Measurements from ENCODE around the gene SLC28A3.

The SLC28A3 gene

GRCh38 chr9:84339962-84340361 is 596 bp downstream of the SLC28A3 start:
- Histone ChIP-seq H3K36me3 (ENCODE audit: control insufficient read depth, insufficient read depth, low read length) (no peaks in the 10 kb centered on the region), H3K4me3 (ENCODE audit: low read depth, low read length) (no peak overlapping the region), H3K27me3 (ENCODE audit: control insufficient read depth, insufficient read depth, low read length) (no peaks in the 10 kb centered on the region), H3K9ac (ENCODE audit: low read length) (no peak overlapping the region), H3K27ac (ENCODE audit: low read depth, low read length) (no peak overlapping the region), H3K4me1 (ENCODE audit: control insufficient read depth, insufficient read depth, low read length) (peaks cover 13% of the 10 kb centered on the region), H3K9me3 (ENCODE audit: control insufficient read depth, insufficient read depth, low read depth, low read length) (no peaks in the 10 kb centered on the region)

- Histone ChIP-seq H3K27ac (ENCODE audit: low read depth, low read length) (no peak overlapping the region), H3K27me3 (ENCODE audit: control insufficient read depth, insufficient read depth, low read length) (no peaks in the 10 kb centered on the region), H3K9me3 (ENCODE audit: control insufficient read depth, insufficient read depth, low read depth, low read length) (no peaks in the 10 kb centered on the region), H3K36me3 (ENCODE audit: control insufficient read depth, insufficient read depth, low read length) (no peaks in the 10 kb centered on the region), H3K9ac (ENCODE audit: low read length) (no peak overlapping the region), H3K4me1 (ENCODE audit: control insufficient read depth, insufficient read depth, low read length) (peaks cover 13% of the 10 kb centered on the region), H3K4me3 (ENCODE audit: low read depth, low read length) (no peak overlapping the region)
Observed at GRCh38 chr9:84339503-84339902, 1.1 kb downstream of the SLC28A3 start.

GRCh38 chr9:84338792-84339191 is 1.8 kb downstream of the SLC28A3 start:
- Histone ChIP-seq H3K27me3 (ENCODE audit: control insufficient read depth, insufficient read depth, low read length) (no peaks in the 10 kb centered on the region), H3K9me3 (ENCODE audit: control insufficient read depth, insufficient read depth, low read depth, low read length) (no peaks in the 10 kb centered on the region), H3K4me1 (ENCODE audit: control insufficient read depth, insufficient read depth, low read length) (peaks cover 13% of the 10 kb centered on the region), H3K36me3 (ENCODE audit: control insufficient read depth, insufficient read depth, low read length) (no peaks in the 10 kb centered on the region), H3K27ac (ENCODE audit: low read depth, low read length) (no peak overlapping the region), H3K9ac (ENCODE audit: low read length) (no peak overlapping the region), H3K4me3 (ENCODE audit: low read depth, low read length) (no peak overlapping the region)

GRCh38 chr9:84337252-84337651 is 3.3 kb downstream of the SLC28A3 start:
- Histone ChIP-seq H3K27ac (ENCODE audit: low read depth, low read length) (no peak overlapping the region), H3K4me1 (ENCODE audit: control insufficient read depth, insufficient read depth, low read length) (peaks cover 13% of the 10 kb centered on the region)

GRCh38 chr9:84331119-84331809 is 9.3 kb downstream of the SLC28A3 start:
- Histone ChIP-seq H3K27me3 (ENCODE audit: control insufficient read depth, insufficient read depth, low read length) (no peaks in the 10 kb centered on the region), H3K4me1 (ENCODE audit: control insufficient read depth, insufficient read depth, low read length) (no peaks in the 10 kb centered on the region), H3K27ac (ENCODE audit: low read depth, low read length) (no peak overlapping the region), H3K4me3 (ENCODE audit: low read depth, low read length) (no peak overlapping the region), H3K36me3 (ENCODE audit: control insufficient read depth, insufficient read depth, low read length) (no peaks in the 10 kb centered on the region), H3K9me3 (ENCODE audit: control insufficient read depth, insufficient read depth, low read depth, low read length) (peaks cover 3% of the 10 kb centered on the region), H3K9ac (ENCODE audit: low read length) (no peak overlapping the region)

More at GRCh38 chr9:84337252-84337651, 3.3 kb downstream of the SLC28A3 start:
- H3K36me3 ChIP-seq (ENCODE audit: control insufficient read depth, insufficient read depth, low read length) = no peaks in the 10 kb centered on the region
- no peaks in the 10 kb centered on the region for H3K9me3 ChIP-seq (ENCODE audit: control insufficient read depth, insufficient read depth, low read depth, low read length)
- H3K9ac ChIP-seq (ENCODE audit: low read length) = no peak overlapping the region
- no peaks in the 10 kb centered on the region for H3K27me3 ChIP-seq (ENCODE audit: control insufficient read depth, insufficient read depth, low read length)
- no peak overlapping the region for H3K4me3 ChIP-seq (ENCODE audit: low read depth, low read length)

DNA sequence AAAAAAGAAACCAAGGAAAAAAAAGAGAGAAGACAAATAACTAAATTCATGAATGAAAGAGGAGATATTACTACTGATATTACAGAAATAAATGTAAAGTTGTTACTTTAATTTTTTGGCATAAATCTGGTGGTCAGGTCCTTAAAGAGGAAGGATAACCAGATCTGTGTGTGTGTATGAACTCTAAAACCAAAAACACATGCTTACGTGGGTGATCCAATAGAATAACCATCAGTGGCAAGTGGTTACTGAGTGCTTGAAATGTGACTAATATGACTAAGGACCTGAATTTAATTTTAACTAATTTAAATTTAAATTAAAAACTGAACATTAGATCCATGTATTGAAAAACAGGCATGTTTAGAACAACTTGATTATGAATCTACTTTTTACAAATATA is 10.3 kb downstream of the SLC28A3 start:
- Histone ChIP-seq H3K9me3 (ENCODE audit: control insufficient read depth, insufficient read depth, low read depth, low read length) (peaks cover 3% of the 10 kb centered on the region), H3K27me3 (ENCODE audit: control insufficient read depth, insufficient read depth, low read length) (no peaks in the 10 kb centered on the region), H3K9ac (ENCODE audit: low read length) (no peak overlapping the region), H3K4me3 (ENCODE audit: low read depth, low read length) (no peak overlapping the region), H3K27ac (ENCODE audit: low read depth, low read length) (no peak overlapping the region), H3K4me1 (ENCODE audit: control insufficient read depth, insufficient read depth, low read length) (no peaks in the 10 kb centered on the region), H3K36me3 (ENCODE audit: control insufficient read depth, insufficient read depth, low read length) (no peaks in the 10 kb centered on the region)

DNA sequence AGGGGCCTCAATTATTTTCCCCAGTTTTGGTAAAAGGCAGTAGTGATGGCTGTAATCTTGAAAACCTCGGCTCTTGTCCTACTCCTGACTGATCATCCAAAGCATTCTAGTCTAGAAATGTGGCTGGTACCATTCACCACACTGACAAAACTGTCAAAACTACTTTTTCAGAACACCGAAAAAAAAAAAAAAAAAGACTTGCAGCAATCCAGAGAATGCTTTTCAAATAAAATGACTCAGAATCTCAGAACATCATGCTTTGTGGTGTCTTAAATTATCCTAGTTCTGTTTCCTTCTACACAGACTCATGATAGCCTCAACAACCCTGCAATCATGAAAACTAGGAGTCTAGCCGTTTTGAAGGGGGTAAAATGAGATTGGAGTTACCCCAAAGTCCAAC is 13.4 kb downstream of the SLC28A3 start:
- H3K9ac ChIP-seq (ENCODE audit: low read length) = no peak overlapping the region
- H3K27me3 ChIP-seq (ENCODE audit: control insufficient read depth, insufficient read depth, low read length) = no peaks in the 10 kb centered on the region
- no peaks in the 10 kb centered on the region for H3K36me3 ChIP-seq (ENCODE audit: control insufficient read depth, insufficient read depth, low read length)
- no peak overlapping the region for H3K27ac ChIP-seq (ENCODE audit: low read depth, low read length)
- H3K4me3 ChIP-seq (ENCODE audit: low read depth, low read length) = no peak overlapping the region
- no peaks in the 10 kb centered on the region for H3K4me1 ChIP-seq (ENCODE audit: control insufficient read depth, insufficient read depth, low read length)
- H3K9me3 ChIP-seq (ENCODE audit: control insufficient read depth, insufficient read depth, low read depth, low read length) = peaks cover 3% of the 10 kb centered on the region

DNA sequence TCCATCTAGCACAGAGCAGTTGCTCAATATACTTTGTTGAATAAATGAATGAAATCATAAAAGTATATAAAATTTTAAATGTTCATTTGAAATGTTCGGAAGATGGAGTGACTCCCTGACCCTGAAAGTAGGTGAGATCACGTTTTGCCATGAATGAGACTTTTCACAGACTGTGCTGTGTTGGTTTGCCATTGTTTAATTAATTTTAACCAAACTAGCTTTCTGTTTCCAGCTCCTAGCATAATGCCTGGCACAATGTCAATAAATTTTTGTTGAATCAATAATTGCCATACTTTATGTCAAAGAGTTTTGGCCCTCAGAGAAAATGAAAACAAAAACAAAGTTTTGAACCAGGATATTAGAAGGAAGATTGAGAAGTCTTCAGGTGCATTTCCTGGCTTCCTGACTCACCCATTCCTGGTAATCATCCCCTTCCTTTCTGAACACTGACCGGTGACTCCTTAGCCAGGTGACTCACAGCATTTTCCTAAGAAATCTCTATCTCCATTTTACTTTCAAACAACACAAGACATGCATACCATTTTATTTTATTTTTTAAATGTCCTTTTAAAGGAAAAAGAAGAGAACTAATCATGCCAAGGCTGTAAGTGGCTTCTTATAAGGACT is 15.1 kb downstream of the SLC28A3 start:
- H3K27ac ChIP-seq (ENCODE audit: low read depth, low read length) = no peak overlapping the region
- H3K4me1 ChIP-seq (ENCODE audit: control insufficient read depth, insufficient read depth, low read length) = no peaks in the 10 kb centered on the region
- H3K9ac ChIP-seq (ENCODE audit: low read length) = no peak overlapping the region
- no peaks in the 10 kb centered on the region for H3K27me3 ChIP-seq (ENCODE audit: control insufficient read depth, insufficient read depth, low read length)
- peaks cover 3% of the 10 kb centered on the region for H3K9me3 ChIP-seq (ENCODE audit: control insufficient read depth, insufficient read depth, low read depth, low read length)
- H3K36me3 ChIP-seq (ENCODE audit: control insufficient read depth, insufficient read depth, low read length) = no peaks in the 10 kb centered on the region
- no peak overlapping the region for H3K4me3 ChIP-seq (ENCODE audit: low read depth, low read length)

- Histone ChIP-seq H3K36me3 (ENCODE audit: control insufficient read depth, insufficient read depth, low read length) (no peaks in the 10 kb centered on the region), H3K27ac (ENCODE audit: low read depth, low read length) (no peak overlapping the region), H3K27me3 (ENCODE audit: control insufficient read depth, insufficient read depth, low read length) (no peaks in the 10 kb centered on the region), H3K9ac (ENCODE audit: low read length) (no peak overlapping the region), H3K4me1 (ENCODE audit: control insufficient read depth, insufficient read depth, low read length) (no peaks in the 10 kb centered on the region), H3K4me3 (ENCODE audit: low read depth, low read length) (no peak overlapping the region), H3K9me3 (ENCODE audit: control insufficient read depth, insufficient read depth, low read depth, low read length) (peaks cover 3% of the 10 kb centered on the region)
Observed at GRCh38 chr9:84324811-84325210, 15.7 kb downstream of the SLC28A3 start.

GRCh38 chr9:84323858-84324257 is 16.7 kb downstream of the SLC28A3 start:
- Histone ChIP-seq H3K4me3 (ENCODE audit: low read depth, low read length) (no peak overlapping the region), H3K27me3 (ENCODE audit: control insufficient read depth, insufficient read depth, low read length) (no peaks in the 10 kb centered on the region), H3K27ac (ENCODE audit: low read depth, low read length) (no peak overlapping the region), H3K9ac (ENCODE audit: low read length) (no peak overlapping the region), H3K4me1 (ENCODE audit: control insufficient read depth, insufficient read depth, low read length) (no peaks in the 10 kb centered on the region), H3K9me3 (ENCODE audit: control insufficient read depth, insufficient read depth, low read depth, low read length) (peaks cover 2% of the 10 kb centered on the region; the same call in 1 of the 2 replicates), H3K36me3 (ENCODE audit: control insufficient read depth, insufficient read depth, low read length) (no peaks in the 10 kb centered on the region)

DNA sequence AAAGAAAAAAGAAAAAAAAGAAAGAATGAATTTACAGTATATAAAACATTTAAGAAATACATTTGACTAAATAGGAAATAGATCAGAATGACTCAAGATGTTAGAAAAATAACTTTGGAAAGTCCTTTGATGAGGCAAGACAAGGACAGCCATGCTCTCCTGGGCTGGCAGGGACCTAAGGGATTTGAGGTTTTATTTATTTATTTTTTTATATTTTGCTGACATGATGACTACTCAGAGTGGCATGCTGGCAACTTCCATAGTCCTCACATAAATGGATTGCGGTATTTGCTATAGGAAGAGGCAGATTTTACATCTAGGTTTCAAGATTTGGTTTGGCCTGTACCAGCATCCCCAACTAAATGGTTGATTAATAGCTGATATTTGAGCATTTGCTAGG is 17.7 kb downstream of the SLC28A3 start:
- Histone ChIP-seq H3K9me3 (ENCODE audit: control insufficient read depth, insufficient read depth, low read depth, low read length) (no peaks in the 10 kb centered on the region), H3K4me1 (ENCODE audit: control insufficient read depth, insufficient read depth, low read length) (no peaks in the 10 kb centered on the region), H3K9ac (ENCODE audit: low read length) (no peak overlapping the region), H3K27me3 (ENCODE audit: control insufficient read depth, insufficient read depth, low read length) (no peaks in the 10 kb centered on the region), H3K27ac (ENCODE audit: low read depth, low read length) (no peak overlapping the region), H3K36me3 (ENCODE audit: control insufficient read depth, insufficient read depth, low read length) (no peaks in the 10 kb centered on the region), H3K4me3 (ENCODE audit: low read depth, low read length) (no peak overlapping the region)
